Smooth muscle cell (in vitro differentiated cells): ENCODE measurements around the gene IL1RAPL2. TPM values are rescaled to one million over a fixed set of nuclear protein-coding genes. Genes with fewer than 3 reads are reported as not detected.
"Not testable (repeated sequence)": the region's sequence is repeated elsewhere in the genome, so short reads cannot be mapped to it uniquely, and the experiment has no call there.

Source experiments
- DNase-seq: peaks from one replicate; lab custom pipeline; 2025; ENCODE audit not compliant: unreplicated experiment; lab: John Stamatoyannopoulos, UW
- H2AFZ ChIP-seq: fragments of 200-600 bp; sonication (generic); 2 replicates; pipeline ENCODE4 v1.6.0; 2016; ENCODE audit warnings: antibody characterized with exemption, low read depth, mild to moderate bottlenecking
- H3F3A ChIP-seq: fragments of 200-600 bp; sonication (generic); 2 replicates; pipeline ENCODE4 v1.6.0; 2017; ENCODE audit warnings: antibody characterized with exemption, low read depth
- H3K27ac ChIP-seq: fragments of 200-600 bp; sonication (generic); 2 replicates; pipeline ENCODE4 v1.5.1; 2016; ENCODE audit warnings: low read depth, mild to moderate bottlenecking
- H3K27me3 ChIP-seq: fragments of 200-600 bp; sonication (generic); 2 replicates; pipeline ENCODE4 v1.6.1; 2016; ENCODE audit warnings: low read depth, mild to moderate bottlenecking
- H3K36me3 ChIP-seq: fragments of 200-600 bp; sonication (generic); 2 replicates; pipeline ENCODE4 v1.5.1; 2016; ENCODE audit warnings: low read depth
- H3K4me1 ChIP-seq: fragments of 200-600 bp; sonication (generic); 2 replicates; pipeline ENCODE4 v1.5.1; 2016; ENCODE audit warnings: low read depth
- H3K4me2 ChIP-seq: fragments of 200-600 bp; sonication (generic); 2 replicates; pipeline ENCODE4 v1.6.0; 2016; ENCODE audit warnings: mild to moderate bottlenecking
- H3K4me3 ChIP-seq: fragments of 200-600 bp; sonication (generic); 2 replicates; pipeline ENCODE4 v1.5.1; 2016; ENCODE audit warnings: mild to moderate bottlenecking
- H3K79me2 ChIP-seq: fragments of 200-600 bp; sonication (generic); 2 replicates; pipeline ENCODE4 v1.6.0; 2016; ENCODE audit warnings: low read depth, mild to moderate bottlenecking
- H3K9ac ChIP-seq: fragments of 200-600 bp; sonication (generic); 2 replicates; pipeline ENCODE4 v1.6.0; 2016; ENCODE audit warnings: low read depth
- H3K9me3 ChIP-seq: fragments of 200-600 bp; sonication (generic); replicated peaks from 2 replicates; pipeline ENCODE4 v1.5.1; 2016; ENCODE audit warnings: low read depth
- H4K20me1 ChIP-seq: fragments of 200-600 bp; sonication (generic); 2 replicates; pipeline ENCODE4 v1.6.0; 2016; ENCODE audit warnings: low read depth
- WGBS: methylation state at CpG from one replicate; pipeline ENCODE4 v1.1.7; 2016; ENCODE audit warnings: low lambda C conversion rate; 5-methylcytosine and 5-hydroxymethylcytosine counted together
- polyA plus RNA-seq: library from polyadenylated mRNA; unstranded; fragments of >200 nt; fragmentation: Nextera tagmentation; extraction: Ambion mirVana; gene quantifications from 2 replicates; pipeline ENCODE4 v1.2.1, GENCODE V29; 2016
- total RNA-seq: library from RNA; depleted of rRNA; stranded (reverse); fragments of >200 nt; gene quantifications from 2 replicates; pipeline ENCODE4 v1.2.3, GENCODE V29; 2014
- TF ChIP-seq, protein P1 (sequence below): fragments of 200-600 bp; sonication (generic); IDR thresholded peaks from 2 replicates; pipeline ENCODE4 v1.5.1; 2017; ENCODE audit warnings: borderline replicate concordance, mild to moderate bottlenecking, antibody characterized with exemption; ENCODE audit not compliant: insufficient read depth, poor library complexity, severe bottlenecking

The IL1RAPL2 gene
- total and polyA plus RNA-seq, 2 experiments from 2014 or later = not detected

DNA sequence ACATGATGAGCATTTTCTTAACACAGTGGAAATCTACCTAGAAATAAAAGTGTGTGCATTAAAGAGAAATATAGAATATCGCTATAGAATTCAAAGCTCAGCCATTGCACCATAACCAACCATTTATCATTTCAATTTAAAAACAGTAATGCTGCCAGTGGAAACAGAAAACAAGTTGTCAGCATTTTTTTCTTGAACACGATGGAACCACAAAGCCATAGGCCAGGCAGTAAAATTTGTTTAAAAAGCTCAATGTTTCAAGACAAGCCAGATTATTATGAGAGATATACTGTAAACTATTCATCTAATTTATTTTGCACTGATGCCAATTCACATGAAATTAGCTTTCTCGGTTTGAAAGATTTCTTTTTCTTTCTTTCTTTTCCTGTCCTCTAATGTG is 1209.7 kb downstream of the IL1RAPL2 start:
- WGBS = 66% methylated on average over 3 of the region's 3 CpGs
- Histone ChIP-seq H3K27me3 (no peaks in the 10 kb centered on the region), H3K4me3 (no peak overlapping the region), H4K20me1 (no peaks in the 10 kb centered on the region), H3F3A (no peaks in the 10 kb centered on the region), H3K4me1 (no peaks in the 10 kb centered on the region), H3K79me2 (no peaks in the 10 kb centered on the region), H3K9me3 (no peaks in the 10 kb centered on the region), H3K36me3 (no peaks in the 10 kb centered on the region), H3K9ac (no peak overlapping the region), H3K4me2 (no peak overlapping the region), H3K27ac (no peak overlapping the region), H2AFZ (no peak overlapping the region)
- TF ChIP-seq, protein P1, sequence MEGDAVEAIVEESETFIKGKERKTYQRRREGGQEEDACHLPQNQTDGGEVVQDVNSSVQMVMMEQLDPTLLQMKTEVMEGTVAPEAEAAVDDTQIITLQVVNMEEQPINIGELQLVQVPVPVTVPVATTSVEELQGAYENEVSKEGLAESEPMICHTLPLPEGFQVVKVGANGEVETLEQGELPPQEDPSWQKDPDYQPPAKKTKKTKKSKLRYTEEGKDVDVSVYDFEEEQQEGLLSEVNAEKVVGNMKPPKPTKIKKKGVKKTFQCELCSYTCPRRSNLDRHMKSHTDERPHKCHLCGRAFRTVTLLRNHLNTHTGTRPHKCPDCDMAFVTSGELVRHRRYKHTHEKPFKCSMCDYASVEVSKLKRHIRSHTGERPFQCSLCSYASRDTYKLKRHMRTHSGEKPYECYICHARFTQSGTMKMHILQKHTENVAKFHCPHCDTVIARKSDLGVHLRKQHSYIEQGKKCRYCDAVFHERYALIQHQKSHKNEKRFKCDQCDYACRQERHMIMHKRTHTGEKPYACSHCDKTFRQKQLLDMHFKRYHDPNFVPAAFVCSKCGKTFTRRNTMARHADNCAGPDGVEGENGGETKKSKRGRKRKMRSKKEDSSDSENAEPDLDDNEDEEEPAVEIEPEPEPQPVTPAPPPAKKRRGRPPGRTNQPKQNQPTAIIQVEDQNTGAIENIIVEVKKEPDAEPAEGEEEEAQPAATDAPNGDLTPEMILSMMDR = no peak
- no peak for DNase-seq

- H3K9ac ChIP-seq = no peak overlapping the region
- TF ChIP-seq, protein P1 = no peak
- no peaks in the 10 kb centered on the region for H3K9me3 ChIP-seq
- H3K4me2 ChIP-seq = no peak overlapping the region
- H3K4me1 ChIP-seq = no peaks in the 10 kb centered on the region
- no peaks in the 10 kb centered on the region for H4K20me1 ChIP-seq
- H3K27ac ChIP-seq = no peak overlapping the region
- no peak overlapping the region for H3K4me3 ChIP-seq
- no peaks in the 10 kb centered on the region for H3F3A ChIP-seq
- DNase-seq = no peak
- H3K27me3 ChIP-seq = no peaks in the 10 kb centered on the region
- H2AFZ ChIP-seq = no peak overlapping the region
- no peaks in the 10 kb centered on the region for H3K36me3 ChIP-seq
- WGBS = 65% methylated on average over 1 of the region's 1 CpG
- H3K79me2 ChIP-seq = no peaks in the 10 kb centered on the region
These were observed 1215.8 kb downstream of the IL1RAPL2 start for GRCh38 chrX:105781804-105782203.

- H3K4me1 ChIP-seq, H4K20me1 ChIP-seq, H2AFZ ChIP-seq, H3F3A ChIP-seq, H3K36me3 ChIP-seq, H3K9me3 ChIP-seq, H3K9ac ChIP-seq, DNase-seq, H3K27ac ChIP-seq, H3K27me3 ChIP-seq, H3K79me2 ChIP-seq: not testable (repeated sequence)
- whole genome bisulfite sequencing = 70% methylated on average over 26 of the region's 26 CpGs
- H3K4me2 ChIP-seq = peak overlapping the region; percentile 69
- peak overlapping the region; percentile 40 for H3K4me3 ChIP-seq
These were observed 1230.9 kb downstream of the IL1RAPL2 start for GRCh38 chrX:105796877-105797276.

GRCh38 chrX:105803891-105804290 is 1237.9 kb downstream of the IL1RAPL2 start:
- DNase-seq = no peak
- Histone ChIP-seq H3K4me1 (no peaks in the 10 kb centered on the region), H2AFZ (no peak overlapping the region), H3K36me3 (no peaks in the 10 kb centered on the region), H3K79me2 (no peaks in the 10 kb centered on the region), H3K27ac (no peak overlapping the region), H3K9ac (no peak overlapping the region), H3F3A (no peaks in the 10 kb centered on the region), H3K27me3 (no peaks in the 10 kb centered on the region), H3K4me2 (no peak overlapping the region), H3K4me3 (no peak overlapping the region), H4K20me1 (no peaks in the 10 kb centered on the region), H3K9me3 (no peaks in the 10 kb centered on the region)
- 73% methylated on average over 2 of the region's 2 CpGs for WGBS
- TF ChIP-seq, protein P1 = no peak

DNA sequence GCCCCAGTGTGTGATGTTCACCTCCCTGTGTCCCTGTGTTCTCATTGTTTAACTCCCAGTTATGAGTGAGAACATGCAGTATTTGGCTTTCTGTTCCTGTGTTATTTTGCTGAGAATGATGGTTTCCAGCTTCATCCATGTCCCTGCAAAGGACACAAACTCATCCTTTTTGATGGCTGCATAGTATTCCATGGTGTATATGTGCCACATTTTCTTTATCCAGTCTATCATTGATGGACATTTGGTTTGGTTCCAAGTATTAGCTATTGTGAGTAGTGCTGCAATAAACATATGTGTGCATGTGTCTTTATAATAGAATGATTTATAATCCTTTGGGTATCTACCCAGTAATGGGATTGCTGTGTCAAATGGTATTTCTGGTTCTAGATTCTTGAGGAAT is 1239.7 kb downstream of the IL1RAPL2 start:
- not testable (repeated sequence) for H3K27me3 ChIP-seq, H3K9ac ChIP-seq, H3K4me2 ChIP-seq, H3K79me2 ChIP-seq, H4K20me1 ChIP-seq, H2AFZ ChIP-seq, DNase-seq, H3K27ac ChIP-seq, H3K36me3 ChIP-seq, H3K4me3 ChIP-seq, H3F3A ChIP-seq, H3K9me3 ChIP-seq, H3K4me1 ChIP-seq
